ENCODE data around the gene R3HDM2.

The R3HDM2 gene

GRCh38 chr12:57465747-57466505, 35.1 kb upstream of the R3HDM2 start:
- H3K36me3 ChIP-seq (ENCODE audit: insufficient read depth, low read length): no peaks in the 10 kb centered on the region
- peaks cover 13% of the 10 kb centered on the region for H3K4me1 ChIP-seq (ENCODE audit: insufficient read depth, low read length, poor library complexity, severe bottlenecking)
- H3K9me3 ChIP-seq (ENCODE audit: insufficient read depth, low read depth, low read length): no peaks in the 10 kb centered on the region
- no peaks in the 10 kb centered on the region for H3K9me2 ChIP-seq (replicated peaks; ENCODE audit: low read depth, low read length)
- H3K4me3 ChIP-seq (ENCODE audit: low read length, poor library complexity, severe bottlenecking): no peak overlapping the region
- TF ChIP-seq CTCF (conservative IDR thresholded peaks at IDR 0.05; ENCODE audit: low read length): no peak
- TF ChIP-seq EZH2phosphoT487 (IDR thresholded peaks at IDR 0.05; ENCODE audit: borderline replicate concordance): no peak
- H3K9ac ChIP-seq (ENCODE audit: low read depth, low read length, poor library complexity, severe bottlenecking): no peak overlapping the region
- no peak overlapping the region for H3K4me2 ChIP-seq (ENCODE audit: low read depth, low read length, poor library complexity, severe bottlenecking)
- H4K20me1 ChIP-seq (ENCODE audit: insufficient read depth, low read length, poor library complexity, severe bottlenecking): no peaks in the 10 kb centered on the region
- no peaks in the 10 kb centered on the region for H3K27me3 ChIP-seq (ENCODE audit: insufficient read depth, low read length, poor library complexity, severe bottlenecking)
- H3K79me2 ChIP-seq (ENCODE audit: insufficient read depth, low read length): no peaks in the 10 kb centered on the region
- no peak overlapping the region for H2AFZ ChIP-seq (ENCODE audit: low read length)
- no peaks in the 10 kb centered on the region for H3F3A ChIP-seq (ENCODE audit: low read depth)

- H3K9ac ChIP-seq (ENCODE audit: low read depth, low read length, poor library complexity, severe bottlenecking): no peak overlapping the region
- peaks cover 20% of the 10 kb centered on the region for H3K4me1 ChIP-seq (ENCODE audit: insufficient read depth, low read length, poor library complexity, severe bottlenecking)
- no peaks in the 10 kb centered on the region for H3K79me2 ChIP-seq (ENCODE audit: insufficient read depth, low read length)
- H3K27me3 ChIP-seq (ENCODE audit: insufficient read depth, low read length, poor library complexity, severe bottlenecking): no peaks in the 10 kb centered on the region
- H3K4me2 ChIP-seq (ENCODE audit: low read depth, low read length, poor library complexity, severe bottlenecking): no peak overlapping the region
- H4K20me1 ChIP-seq (ENCODE audit: insufficient read depth, low read length, poor library complexity, severe bottlenecking): no peaks in the 10 kb centered on the region
- H3K9me3 ChIP-seq (ENCODE audit: insufficient read depth, low read depth, low read length): no peaks in the 10 kb centered on the region
- no peaks in the 10 kb centered on the region for H3K9me2 ChIP-seq (replicated peaks; ENCODE audit: low read depth, low read length)
- H3K4me3 ChIP-seq (ENCODE audit: low read length, poor library complexity, severe bottlenecking): no peak overlapping the region
- H3F3A ChIP-seq (ENCODE audit: low read depth): peaks cover 2% of the 10 kb centered on the region; the same call in 1 of the 2 replicates
- no peak overlapping the region for H2AFZ ChIP-seq (ENCODE audit: low read length)
- H3K36me3 ChIP-seq (ENCODE audit: insufficient read depth, low read length): no peaks in the 10 kb centered on the region
- TF ChIP-seq CTCF (conservative IDR thresholded peaks at IDR 0.05; ENCODE audit: low read length): no peak
- TF ChIP-seq EZH2phosphoT487 (IDR thresholded peaks at IDR 0.05; ENCODE audit: borderline replicate concordance): no peak
These were observed 34.3 kb upstream of the R3HDM2 start for GRCh38 chr12:57465030-57465746.

- Histone ChIP-seq H4K20me1 (ENCODE audit: insufficient read depth, low read length, poor library complexity, severe bottlenecking) (no peaks in the 10 kb centered on the region), H3K9me2 (replicated peaks; ENCODE audit: low read depth, low read length) (no peaks in the 10 kb centered on the region), H3F3A (ENCODE audit: low read depth) (peaks cover 2% of the 10 kb centered on the region; the same call in 1 of the 2 replicates), H3K4me1 (ENCODE audit: insufficient read depth, low read length, poor library complexity, severe bottlenecking) (peaks cover 22% of the 10 kb centered on the region), H3K4me2 (ENCODE audit: low read depth, low read length, poor library complexity, severe bottlenecking) (no peak overlapping the region), H2AFZ (ENCODE audit: low read length) (no peak overlapping the region), H3K9ac (ENCODE audit: low read depth, low read length, poor library complexity, severe bottlenecking) (no peak overlapping the region), H3K9me3 (ENCODE audit: insufficient read depth, low read depth, low read length) (no peaks in the 10 kb centered on the region), H3K36me3 (ENCODE audit: insufficient read depth, low read length) (no peaks in the 10 kb centered on the region), H3K27me3 (ENCODE audit: insufficient read depth, low read length, poor library complexity, severe bottlenecking) (no peaks in the 10 kb centered on the region), H3K79me2 (ENCODE audit: insufficient read depth, low read length) (no peaks in the 10 kb centered on the region), H3K4me3 (ENCODE audit: low read length, poor library complexity, severe bottlenecking) (no peak overlapping the region)
- TF ChIP-seq EZH2phosphoT487 (IDR thresholded peaks at IDR 0.05; ENCODE audit: borderline replicate concordance) (no peak), CTCF (conservative IDR thresholded peaks at IDR 0.05; ENCODE audit: low read length) (no peak)
These were observed 33.7 kb upstream of the R3HDM2 start for GRCh38 chr12:57464569-57464968.
